WTC11 (cell line): ENCODE measurements around the gene RPS6KA2. TPM values are rescaled to one million over a fixed set of nuclear protein-coding genes. Genes with fewer than 3 reads are reported as not detected.

Experiments
- ATAC-seq: fragments of 200-7000 bp; cut with Tn5 transposase; 2 replicates; pipeline ENCODE4 v1.10.0; 2021; ENCODE audit warnings: mild to moderate bottlenecking, moderate library complexity
- CTCF ChIA-PET: fragments of 300-600 bp; sonication (Branson Sonifier 250); formaldehyde crosslinking; loops from one replicate; lab custom pipeline; 2021; ENCODE audit warnings: antibody characterized with exemption; lab: Charles Lee
- POLR2A ChIA-PET: fragments of 350-600 bp; sonication (Branson Sonifier 250); formaldehyde crosslinking; loops from one replicate; lab custom pipeline; 2021; ENCODE audit warnings: antibody characterized with exemption; lab: Charles Lee
- DNase-seq: peaks from one replicate; pipeline ENCODE4 v3.0.0; 2021; ENCODE audit warnings: low spot score
- H3K27ac Mint-ChIP-seq: 2 replicates; pipeline ENCODE4 v1.8.0; 2021; ENCODE audit warnings: mixed read lengths
- H3K27me3 Mint-ChIP-seq: 2 replicates; pipeline ENCODE4 v1.8.0; 2021; ENCODE audit warnings: low read depth, mild to moderate bottlenecking, moderate library complexity, mixed read lengths
- H3K36me3 Mint-ChIP-seq: 2 replicates; pipeline ENCODE4 v1.8.0; 2021; ENCODE audit warnings: mixed read lengths
- H3K4me1 Mint-ChIP-seq: 2 replicates; pipeline ENCODE4 v1.8.0; 2022; ENCODE audit warnings: mixed read lengths
- H3K4me3 Mint-ChIP-seq: 2 replicates; pipeline ENCODE4 v1.8.0; 2021; ENCODE audit warnings: mild to moderate bottlenecking, moderate library complexity, mixed read lengths
- H3K9me3 Mint-ChIP-seq: 2 replicates; pipeline ENCODE4 v1.8.0; 2021; ENCODE audit warnings: mixed read lengths
- ARID4B ChIP-seq: sonication (generic); formaldehyde crosslinking; IDR thresholded peaks from 2 replicates; pipeline ENCODE4 v1.8.0; 2023; ENCODE audit warnings: missing genetic modification reagents, mild to moderate bottlenecking, borderline replicate concordance
- CDX4 ChIP-seq: fragments of 250-450 bp; sonication (Bioruptor Pico); IDR thresholded peaks from 2 replicates; pipeline ENCODE4 v1.9.0; 2021; ENCODE audit warnings: moderate library complexity, mild to moderate bottlenecking, inconsistent platforms, borderline replicate concordance
- CREB1 ChIP-seq: sonication (generic); formaldehyde crosslinking; IDR thresholded peaks from 2 replicates; pipeline ENCODE4 v1.8.0; 2023; ENCODE audit warnings: mild to moderate bottlenecking, missing genetic modification reagents
- JUN ChIP-seq: sonication (generic); formaldehyde crosslinking; IDR thresholded peaks from 2 replicates; pipeline ENCODE4 v1.8.0; 2023; ENCODE audit warnings: mild to moderate bottlenecking, missing genetic modification reagents
- MYBL2 ChIP-seq: sonication (generic); formaldehyde crosslinking; IDR thresholded peaks from 2 replicates; pipeline ENCODE4 v1.8.1; 2023; ENCODE audit warnings: mild to moderate bottlenecking, moderate library complexity, missing genetic modification reagents
- RELA ChIP-seq: sonication (generic); formaldehyde crosslinking; IDR thresholded peaks from 2 replicates; pipeline ENCODE4 v1.8.1; 2022; ENCODE audit warnings: missing genetic modification reagents, mild to moderate bottlenecking, borderline replicate concordance
- SMAD4 ChIP-seq: sonication (generic); formaldehyde crosslinking; IDR thresholded peaks from 2 replicates; pipeline ENCODE4 v1.8.0; 2022; ENCODE audit warnings: mild to moderate bottlenecking, missing genetic modification reagents
- TEAD4 ChIP-seq: sonication (generic); formaldehyde crosslinking; IDR thresholded peaks from 2 replicates; pipeline ENCODE4 v1.8.0; 2022; ENCODE audit warnings: mild to moderate bottlenecking, missing genetic modification reagents
- USF2 ChIP-seq: sonication (generic); formaldehyde crosslinking; IDR thresholded peaks from 2 replicates; pipeline ENCODE4 v1.8.1; 2023; ENCODE audit warnings: mild to moderate bottlenecking, missing genetic modification reagents, moderate library complexity
- ZBTB21 ChIP-seq: sonication (generic); formaldehyde crosslinking; IDR thresholded peaks from 2 replicates; pipeline ENCODE4 v1.8.1; 2023; ENCODE audit warnings: mild to moderate bottlenecking, missing genetic modification reagents, borderline replicate concordance
- ZNF121 ChIP-seq: sonication (generic); formaldehyde crosslinking; IDR thresholded peaks from 2 replicates; pipeline ENCODE4 v1.8.0; 2023; ENCODE audit warnings: missing genetic modification reagents
- ZNF138 ChIP-seq: sonication (generic); formaldehyde crosslinking; conservative IDR thresholded peaks from 2 replicates; pipeline ENCODE4 v1.8.1; 2022; ENCODE audit warnings: mild to moderate bottlenecking, moderate library complexity, missing genetic modification reagents
- ZNF263 ChIP-seq: sonication (generic); formaldehyde crosslinking; IDR thresholded peaks from 2 replicates; pipeline ENCODE4 v1.8.1; 2022; ENCODE audit warnings: low read depth, mild to moderate bottlenecking, moderate library complexity, missing genetic modification reagents
- ZSCAN18 ChIP-seq: fragments of 250-450 bp; sonication (Bioruptor Pico); IDR thresholded peaks from 2 replicates; pipeline ENCODE4 v2.1.2; 2022; ENCODE audit warnings: mild to moderate bottlenecking, moderate library complexity
- total RNA-seq: library from RNA; stranded (reverse); gene quantifications from 3 replicates; pipeline ENCODE4 v1.2.3, GENCODE V29; 2021
- TF ChIP-seq, protein P1 (sequence below): sonication (generic); formaldehyde crosslinking; conservative IDR thresholded peaks from 2 replicates; pipeline ENCODE4 v1.8.1; 2023; ENCODE audit warnings: mild to moderate bottlenecking, low read depth, missing genetic modification reagents, moderate library complexity
- TF ChIP-seq, protein P2 (sequence below): sonication (generic); formaldehyde crosslinking; IDR thresholded peaks from 2 replicates; pipeline ENCODE4 v1.8.0; 2023; ENCODE audit warnings: mild to moderate bottlenecking, missing genetic modification reagents

RPS6KA2 gene
- total RNA-seq, 1 experiment from 2014 or later, result 24.2 TPM

DNA sequence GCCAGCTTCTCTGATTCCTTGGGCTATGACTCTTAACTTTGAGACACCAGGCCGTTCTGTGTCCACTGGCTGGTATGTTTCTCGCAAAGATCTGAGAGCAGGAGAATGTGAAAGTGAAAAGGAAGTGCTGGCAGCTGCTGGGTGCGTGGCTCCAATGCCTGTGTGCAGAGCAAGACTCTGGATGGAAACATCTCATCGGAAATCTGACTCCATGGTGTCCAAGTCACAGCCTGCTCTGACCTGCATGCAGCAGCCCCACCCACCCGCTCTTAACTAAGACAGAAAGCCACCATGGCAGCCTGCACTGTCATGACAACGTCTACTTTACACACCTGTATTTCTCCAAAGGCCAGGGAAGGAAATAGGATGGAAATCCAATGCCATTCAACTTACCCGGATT lies 178.0 kb downstream of the RPS6KA2 start:
- no peak overlapping the region for H3K27ac Mint-ChIP-seq
- H3K27me3 Mint-ChIP-seq, result no peaks in the 10 kb centered on the region
- TF ChIP-seq JUN (CRISPR knock-in tag) (no peak), CREB1 (CRISPR knock-in tag) (no peak), ARID4B (CRISPR knock-in tag) (no peak), TEAD4 (CRISPR knock-in tag) (no peak), RELA (CRISPR knock-in tag) (no peak), CDX4 (CRISPR knock-in tag) (no peak), ZNF263 (CRISPR knock-in tag) (no peak), MYBL2 (no peak), ZNF121 (no peak), ZNF138 (CRISPR knock-in tag) (no peak), ZSCAN18 (CRISPR knock-in tag) (no peak), SMAD4 (no peak), ZBTB21 (CRISPR knock-in tag) (no peak), USF2 (CRISPR knock-in tag) (no peak)
- TF ChIP-seq, protein P1, sequence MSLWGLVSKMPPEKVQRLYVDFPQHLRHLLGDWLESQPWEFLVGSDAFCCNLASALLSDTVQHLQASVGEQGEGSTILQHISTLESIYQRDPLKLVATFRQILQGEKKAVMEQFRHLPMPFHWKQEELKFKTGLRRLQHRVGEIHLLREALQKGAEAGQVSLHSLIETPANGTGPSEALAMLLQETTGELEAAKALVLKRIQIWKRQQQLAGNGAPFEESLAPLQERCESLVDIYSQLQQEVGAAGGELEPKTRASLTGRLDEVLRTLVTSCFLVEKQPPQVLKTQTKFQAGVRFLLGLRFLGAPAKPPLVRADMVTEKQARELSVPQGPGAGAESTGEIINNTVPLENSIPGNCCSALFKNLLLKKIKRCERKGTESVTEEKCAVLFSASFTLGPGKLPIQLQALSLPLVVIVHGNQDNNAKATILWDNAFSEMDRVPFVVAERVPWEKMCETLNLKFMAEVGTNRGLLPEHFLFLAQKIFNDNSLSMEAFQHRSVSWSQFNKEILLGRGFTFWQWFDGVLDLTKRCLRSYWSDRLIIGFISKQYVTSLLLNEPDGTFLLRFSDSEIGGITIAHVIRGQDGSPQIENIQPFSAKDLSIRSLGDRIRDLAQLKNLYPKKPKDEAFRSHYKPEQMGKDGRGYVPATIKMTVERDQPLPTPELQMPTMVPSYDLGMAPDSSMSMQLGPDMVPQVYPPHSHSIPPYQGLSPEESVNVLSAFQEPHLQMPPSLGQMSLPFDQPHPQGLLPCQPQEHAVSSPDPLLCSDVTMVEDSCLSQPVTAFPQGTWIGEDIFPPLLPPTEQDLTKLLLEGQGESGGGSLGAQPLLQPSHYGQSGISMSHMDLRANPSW (CRISPR knock-in tag), result no peak
- TF ChIP-seq, protein P2, sequence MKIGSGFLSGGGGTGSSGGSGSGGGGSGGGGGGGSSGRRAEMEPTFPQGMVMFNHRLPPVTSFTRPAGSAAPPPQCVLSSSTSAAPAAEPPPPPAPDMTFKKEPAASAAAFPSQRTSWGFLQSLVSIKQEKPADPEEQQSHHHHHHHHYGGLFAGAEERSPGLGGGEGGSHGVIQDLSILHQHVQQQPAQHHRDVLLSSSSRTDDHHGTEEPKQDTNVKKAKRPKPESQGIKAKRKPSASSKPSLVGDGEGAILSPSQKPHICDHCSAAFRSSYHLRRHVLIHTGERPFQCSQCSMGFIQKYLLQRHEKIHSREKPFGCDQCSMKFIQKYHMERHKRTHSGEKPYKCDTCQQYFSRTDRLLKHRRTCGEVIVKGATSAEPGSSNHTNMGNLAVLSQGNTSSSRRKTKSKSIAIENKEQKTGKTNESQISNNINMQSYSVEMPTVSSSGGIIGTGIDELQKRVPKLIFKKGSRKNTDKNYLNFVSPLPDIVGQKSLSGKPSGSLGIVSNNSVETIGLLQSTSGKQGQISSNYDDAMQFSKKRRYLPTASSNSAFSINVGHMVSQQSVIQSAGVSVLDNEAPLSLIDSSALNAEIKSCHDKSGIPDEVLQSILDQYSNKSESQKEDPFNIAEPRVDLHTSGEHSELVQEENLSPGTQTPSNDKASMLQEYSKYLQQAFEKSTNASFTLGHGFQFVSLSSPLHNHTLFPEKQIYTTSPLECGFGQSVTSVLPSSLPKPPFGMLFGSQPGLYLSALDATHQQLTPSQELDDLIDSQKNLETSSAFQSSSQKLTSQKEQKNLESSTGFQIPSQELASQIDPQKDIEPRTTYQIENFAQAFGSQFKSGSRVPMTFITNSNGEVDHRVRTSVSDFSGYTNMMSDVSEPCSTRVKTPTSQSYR, result no peak
- ChIA-PET CTCF (no interaction called here), POLR2A (no interaction called here)
- H3K36me3 Mint-ChIP-seq, result peaks cover 31% of the 10 kb centered on the region
- H3K9me3 Mint-ChIP-seq, result peaks cover 11% of the 10 kb centered on the region
- DNase-seq (no peak), ATAC-seq (no peak)
- H3K4me1 Mint-ChIP-seq, result no peaks in the 10 kb centered on the region
- H3K4me3 Mint-ChIP-seq, result no peak overlapping the region
